ENCODE results near the gene GNAZ.

GNAZ gene

DNA sequence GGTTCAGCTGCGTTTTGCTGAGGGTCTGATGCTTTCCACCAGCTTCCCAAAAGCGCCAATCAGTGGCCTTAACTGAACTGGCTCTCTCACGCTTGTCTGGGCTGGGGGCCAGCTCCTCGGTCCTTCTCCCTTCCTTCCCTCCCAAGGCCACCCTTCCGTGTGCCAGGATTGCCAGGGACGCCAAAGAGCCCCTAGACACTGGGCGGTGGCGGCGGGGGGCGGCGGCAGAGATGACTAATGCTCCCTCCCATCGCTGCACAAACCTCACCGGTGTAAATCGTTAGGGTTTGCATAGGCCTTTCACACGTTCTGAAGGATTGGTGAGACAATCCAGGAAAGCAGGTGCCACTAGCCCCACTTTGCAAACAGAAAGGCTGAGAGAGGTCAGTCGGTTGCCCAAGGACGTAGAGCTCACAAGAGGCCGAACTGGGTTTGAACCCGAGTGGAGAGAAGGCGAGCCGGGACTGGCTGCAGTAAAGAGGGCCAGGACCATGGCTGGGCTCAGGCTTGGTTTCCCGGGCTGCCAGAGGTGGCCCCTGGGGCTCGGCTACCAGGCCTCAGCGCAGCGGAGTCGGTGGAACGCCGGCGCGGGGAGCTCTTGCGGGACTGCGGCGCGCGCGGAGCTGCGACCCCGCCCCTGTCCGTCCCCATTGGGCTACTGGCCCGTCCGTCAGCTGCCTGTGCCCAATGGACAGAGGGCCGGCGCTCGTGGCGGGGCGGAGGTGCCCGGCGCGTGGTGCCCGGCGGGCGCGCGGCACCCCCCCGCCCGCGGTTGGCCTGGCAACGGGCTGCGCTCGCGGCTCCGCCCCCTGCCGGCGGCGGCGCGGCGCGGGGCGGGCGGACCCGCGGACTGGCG is 589 bp upstream of the GNAZ start:
- peak; percentile 33 for DNase-seq (ENCODE audit: extremely low read depth, low read depth)
- H3K4me3 ChIP-seq (replicated peaks; ENCODE audit: low read depth, low read length), result peak overlapping the region; percentile 51
- TF ChIP-seq, protein P1, sequence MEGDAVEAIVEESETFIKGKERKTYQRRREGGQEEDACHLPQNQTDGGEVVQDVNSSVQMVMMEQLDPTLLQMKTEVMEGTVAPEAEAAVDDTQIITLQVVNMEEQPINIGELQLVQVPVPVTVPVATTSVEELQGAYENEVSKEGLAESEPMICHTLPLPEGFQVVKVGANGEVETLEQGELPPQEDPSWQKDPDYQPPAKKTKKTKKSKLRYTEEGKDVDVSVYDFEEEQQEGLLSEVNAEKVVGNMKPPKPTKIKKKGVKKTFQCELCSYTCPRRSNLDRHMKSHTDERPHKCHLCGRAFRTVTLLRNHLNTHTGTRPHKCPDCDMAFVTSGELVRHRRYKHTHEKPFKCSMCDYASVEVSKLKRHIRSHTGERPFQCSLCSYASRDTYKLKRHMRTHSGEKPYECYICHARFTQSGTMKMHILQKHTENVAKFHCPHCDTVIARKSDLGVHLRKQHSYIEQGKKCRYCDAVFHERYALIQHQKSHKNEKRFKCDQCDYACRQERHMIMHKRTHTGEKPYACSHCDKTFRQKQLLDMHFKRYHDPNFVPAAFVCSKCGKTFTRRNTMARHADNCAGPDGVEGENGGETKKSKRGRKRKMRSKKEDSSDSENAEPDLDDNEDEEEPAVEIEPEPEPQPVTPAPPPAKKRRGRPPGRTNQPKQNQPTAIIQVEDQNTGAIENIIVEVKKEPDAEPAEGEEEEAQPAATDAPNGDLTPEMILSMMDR (IDR thresholded peaks at IDR 0.05; ENCODE audit: low read depth, low read length, missing control alignments), result no peak

DNA sequence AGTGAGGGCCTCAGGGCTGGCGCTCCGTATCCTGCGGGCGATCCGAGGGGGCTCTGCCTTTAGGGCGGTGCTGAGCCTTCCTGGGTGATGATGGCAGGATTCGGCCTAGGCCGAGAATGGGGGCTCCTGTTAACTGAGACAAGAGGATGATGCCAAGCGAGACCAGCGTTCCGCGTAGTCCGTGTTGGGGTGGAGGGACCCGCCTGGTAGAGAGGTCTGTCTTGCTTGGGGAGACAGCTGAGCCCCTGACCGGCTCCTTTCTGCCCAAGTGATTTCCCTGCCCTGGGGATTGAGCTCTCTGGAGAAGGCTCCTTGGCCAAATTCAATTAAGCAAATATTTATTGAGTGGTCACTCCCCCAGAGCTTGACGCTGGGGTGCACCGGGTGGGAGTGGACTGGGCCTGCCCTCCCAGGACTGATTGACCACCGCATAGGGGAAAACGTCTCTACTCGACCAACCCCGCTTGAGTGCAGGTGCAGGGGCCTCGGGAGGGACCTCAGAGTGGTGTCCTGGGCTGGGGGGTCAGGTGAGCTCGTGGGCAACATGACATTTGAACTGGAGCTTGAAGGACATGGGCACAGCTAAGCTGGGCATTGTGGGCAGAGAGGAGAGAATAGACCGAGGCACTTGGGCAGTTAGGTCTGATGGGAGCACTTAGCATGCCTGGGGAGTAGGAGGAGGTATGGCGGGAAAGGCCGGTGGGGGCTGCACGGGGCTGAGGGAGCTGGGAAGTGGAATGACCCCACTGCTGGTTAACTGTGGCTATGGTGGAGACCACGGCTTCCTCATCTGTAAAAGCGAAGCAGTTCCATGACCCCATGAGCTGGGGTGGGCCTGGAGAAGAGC is 1.1 kb downstream of the GNAZ start:
- DNase-seq (ENCODE audit: extremely low read depth, low read depth), result no peak
- TF ChIP-seq, protein P1 (IDR thresholded peaks at IDR 0.05; ENCODE audit: low read depth, low read length, missing control alignments), result no peak
- peak overlapping the region; percentile 50 for H3K4me3 ChIP-seq (replicated peaks; ENCODE audit: low read depth, low read length)

DNA sequence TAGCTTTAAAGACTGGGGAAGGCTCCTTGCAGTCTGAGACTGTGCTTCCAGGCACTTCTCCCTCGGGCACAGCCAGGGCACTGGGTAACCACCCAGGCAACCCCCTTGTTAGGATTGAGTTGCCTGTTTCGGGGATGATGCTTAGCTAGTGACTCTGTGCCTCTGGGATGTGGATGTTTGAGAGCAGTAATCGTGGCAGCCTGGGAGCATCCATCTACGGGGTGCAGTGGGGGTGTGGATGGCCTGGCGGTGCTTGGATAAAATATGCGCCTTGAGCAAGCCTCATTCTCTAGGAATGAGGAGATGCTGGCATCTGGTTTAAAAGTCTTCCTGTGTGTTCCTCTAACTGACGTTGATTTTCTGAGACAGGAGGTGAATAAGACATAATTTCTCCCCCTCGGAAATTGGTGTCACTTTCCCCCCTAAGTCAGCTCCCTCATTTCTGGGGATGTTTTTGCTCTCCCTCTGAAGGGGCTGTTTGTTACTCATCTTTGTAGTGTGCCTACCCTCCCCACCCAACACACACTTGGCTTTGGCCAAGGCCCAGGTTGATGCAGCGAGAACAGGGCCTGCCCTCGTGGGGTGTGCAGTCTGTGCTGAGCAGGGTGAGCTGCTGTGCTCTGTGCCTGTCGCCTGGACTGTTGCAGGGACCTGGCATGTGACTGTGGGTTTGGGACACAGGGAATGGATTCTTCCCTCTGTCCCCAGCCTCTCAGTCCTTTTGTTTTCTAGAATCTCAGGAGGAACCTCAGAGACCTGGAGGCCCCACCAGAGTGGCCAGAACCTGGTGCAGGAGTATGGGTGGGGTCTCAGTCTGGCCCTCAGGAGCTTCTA is 2.0 kb downstream of the GNAZ start:
- H3K4me3 ChIP-seq (replicated peaks; ENCODE audit: low read depth, low read length), result no peak overlapping the region
- no peak for DNase-seq (ENCODE audit: extremely low read depth, low read depth)
- TF ChIP-seq, protein P1 (IDR thresholded peaks at IDR 0.05; ENCODE audit: low read depth, low read length, missing control alignments), result no peak

DNA sequence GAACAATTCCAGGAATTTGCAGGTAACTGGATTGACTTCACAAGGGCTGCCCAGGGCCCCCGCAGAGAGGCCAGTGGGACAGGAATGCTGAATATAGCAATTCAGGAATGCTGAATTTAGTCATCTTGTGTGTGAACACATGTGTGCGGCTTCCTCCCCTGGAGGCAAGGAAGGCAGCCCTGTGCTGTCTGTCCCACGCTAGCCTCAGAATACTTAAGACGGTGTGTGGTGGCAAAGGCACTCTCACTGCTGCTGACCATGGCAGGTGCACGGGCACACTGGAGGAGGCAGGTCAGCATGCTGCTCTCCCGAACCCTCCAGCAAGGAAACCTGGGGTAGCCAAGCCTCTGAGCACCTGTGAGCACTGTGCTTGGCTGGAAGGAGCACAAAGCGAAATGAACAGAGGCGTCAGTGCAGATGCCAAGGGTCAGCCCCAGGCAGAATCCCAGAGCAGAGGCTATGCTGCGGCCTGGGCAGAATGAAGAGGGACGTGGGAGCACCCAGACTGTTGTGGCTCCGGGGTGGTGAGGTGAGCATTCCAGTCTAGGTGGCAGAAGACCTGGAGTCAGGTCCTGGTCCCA is 2.7 kb downstream of the GNAZ start:
- DNase-seq (ENCODE audit: extremely low read depth, low read depth), result peak; percentile 14
- TF ChIP-seq, protein P1 (IDR thresholded peaks at IDR 0.05; ENCODE audit: low read depth, low read length, missing control alignments), result no peak
- no peak overlapping the region for H3K4me3 ChIP-seq (replicated peaks; ENCODE audit: low read depth, low read length)

DNA sequence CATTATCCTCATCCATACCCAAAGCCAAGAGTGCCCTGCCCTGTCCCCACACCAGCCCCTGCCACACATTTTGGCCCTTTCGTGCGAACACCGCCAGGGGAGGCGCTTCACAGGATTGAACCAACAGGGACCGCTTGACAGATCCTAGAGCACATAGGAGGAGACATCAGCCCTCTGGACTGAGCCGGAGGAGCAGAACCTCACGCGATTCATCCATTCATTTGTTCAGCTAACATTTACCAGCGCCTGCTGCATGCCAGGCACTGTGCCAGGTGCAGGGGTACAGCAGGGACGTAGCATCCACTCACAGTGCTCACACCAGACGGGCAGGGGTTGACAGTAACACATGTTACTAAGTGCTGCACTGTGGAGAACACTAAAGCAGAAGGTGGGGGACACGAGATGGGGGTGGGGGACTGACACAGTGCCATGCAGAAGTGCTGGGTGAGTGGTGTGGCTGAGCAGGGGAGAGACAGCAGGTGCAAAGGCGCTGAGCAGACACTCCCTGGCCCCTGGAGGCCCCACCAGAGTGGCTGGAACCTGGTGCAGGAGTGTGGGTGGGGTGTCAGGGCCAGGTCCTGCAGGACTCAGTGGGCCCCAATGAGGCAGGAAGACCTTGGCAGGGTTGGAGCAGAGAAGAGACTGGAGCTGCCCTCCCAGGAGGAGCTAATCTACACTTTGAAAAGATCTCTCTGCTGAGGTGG is 3.4 kb downstream of the GNAZ start:
- H3K4me3 ChIP-seq (replicated peaks; ENCODE audit: low read depth, low read length), result no peak overlapping the region
- DNase-seq (ENCODE audit: extremely low read depth, low read depth), result no peak
- TF ChIP-seq, protein P1 (IDR thresholded peaks at IDR 0.05; ENCODE audit: low read depth, low read length, missing control alignments), result no peak
